Limb (tissue), 2 donors: ENCODE measurements around the gene DLST.
"Not testable (repeated sequence)": the region's sequence is repeated elsewhere in the genome, so short reads cannot be mapped to it uniquely, and the experiment has no call there.

Source experiments
- DNase-seq, 2 donors: peaks; one replicate each; pipeline ENCODE4 v3.0.0-alpha.2; 2016; ENCODE audit errors: extremely low spot score in 2 of 2

Gene DLST

GRCh38 chr14:74917178-74917543, 35.4 kb downstream of the DLST start:
- DNase-seq, result no peak

- peak in 1 of 2 donors; percentile 17 for DNase-seq
Observed at GRCh38 chr14:74917646-74918081, 35.9 kb downstream of the DLST start.

DNA sequence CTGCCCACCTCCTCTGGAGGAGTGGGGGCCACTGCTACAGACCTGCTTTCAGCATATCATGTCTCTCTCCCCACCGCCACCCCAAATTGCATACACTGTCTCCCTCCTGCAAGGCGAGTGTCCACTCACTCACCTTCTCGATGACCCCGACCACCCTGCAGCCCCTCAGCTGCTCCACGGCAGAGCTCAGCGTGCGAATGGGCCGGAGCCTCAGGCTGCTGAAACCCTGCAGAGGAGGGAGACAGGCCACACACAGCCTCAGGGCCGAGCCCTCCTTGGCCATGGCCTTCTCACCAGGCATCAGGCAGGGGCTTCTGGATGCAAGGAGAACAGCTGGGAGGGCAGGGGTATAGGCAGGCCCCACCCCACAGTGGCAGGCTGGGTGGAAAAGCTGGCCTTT, 36.7 kb downstream of the DLST start:
- no peak for DNase-seq

- no peak for DNase-seq
Observed at GRCh38 chr14:74919421-74920165, 37.9 kb downstream of the DLST start.

- DNase-seq, result no peak
Observed at GRCh38 chr14:74920281-74920680, 38.6 kb downstream of the DLST start.

- no peak for DNase-seq
Observed at GRCh38 chr14:74921053-74921620, 39.4 kb downstream of the DLST start.

GRCh38 chr14:74921987-74922751, 40.5 kb downstream of the DLST start:
- no peak for DNase-seq

DNA sequence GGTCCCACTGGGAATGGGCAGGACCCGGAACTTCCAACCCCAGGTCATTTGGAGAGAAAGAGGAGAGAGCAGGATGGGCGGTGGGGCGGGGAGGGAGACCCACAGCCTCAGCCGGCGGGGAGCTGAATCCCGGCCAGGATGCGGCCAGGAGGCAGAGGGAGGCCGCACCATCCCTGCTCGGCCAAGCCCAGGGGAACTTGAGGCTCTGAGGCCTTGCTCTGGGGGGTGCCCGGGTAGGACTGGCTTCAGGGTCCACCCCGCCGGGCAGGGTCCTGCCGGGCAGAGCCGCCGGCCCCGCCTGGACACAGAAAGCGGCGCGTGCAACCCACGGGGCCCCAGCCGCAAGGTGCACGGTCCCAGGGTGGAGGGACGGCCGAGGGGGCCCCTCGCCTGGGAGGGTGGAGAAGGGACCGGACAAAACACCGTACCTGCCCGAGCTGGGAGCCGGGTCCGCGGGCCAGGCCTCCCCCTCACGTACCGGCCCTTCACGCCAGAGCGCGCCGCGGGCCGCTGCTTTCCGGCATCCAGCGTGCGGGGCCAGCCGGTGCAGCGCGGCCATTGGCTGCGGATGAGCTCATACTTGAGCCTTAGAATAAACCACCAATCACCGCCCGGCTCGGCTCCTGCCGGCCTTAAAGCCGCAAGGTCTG, 41.2 kb downstream of the DLST start, which contains the start of gene RPS6KL1:
Gene RPS6KL1 (minus strand): TSS at position 509 of the 650 bp plus-strand sequence. CDS start 1,719 bp downstream, outside the sequence.
- DNase-seq, result peak; percentile 58 to 83

DNA sequence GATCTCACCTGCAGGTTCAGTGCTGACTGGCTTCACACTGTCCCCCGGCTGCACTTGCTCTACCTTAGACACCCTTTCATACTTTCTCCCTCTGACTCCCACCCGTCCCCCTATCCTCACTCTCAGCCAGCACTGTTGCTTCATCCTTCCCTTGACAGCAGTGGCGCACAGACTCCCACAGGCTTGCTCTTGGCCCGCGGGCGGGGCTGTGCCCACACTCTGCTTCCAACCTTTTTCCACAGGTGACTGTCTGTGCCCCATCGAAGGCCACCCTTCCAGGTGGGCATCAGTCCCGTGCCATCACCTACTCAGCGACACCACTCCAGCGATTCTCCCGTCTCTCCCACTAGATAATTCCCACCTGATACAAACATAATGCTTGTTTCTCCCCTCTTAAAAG, 42.3 kb downstream of the DLST start:
- no peak for DNase-seq

GRCh38 chr14:74927225-74927624, 45.5 kb downstream of the DLST start:
- no peak for DNase-seq

GRCh38 chr14:74929242-74929641, 47.5 kb downstream of the DLST start:
- DNase-seq, result peak in 1 of 2 donors; percentile 2

GRCh38 chr14:74931744-74932143, 50.0 kb downstream of the DLST start:
- DNase-seq, result peak in 1 of 2 donors; percentile 14

GRCh38 chr14:74932401-74932901, 50.7 kb downstream of the DLST start:
- peak; percentile 48 to 75 for DNase-seq

- not testable (repeated sequence) for DNase-seq
Observed at GRCh38 chr14:74932936-74933335, 51.2 kb downstream of the DLST start.

DNA sequence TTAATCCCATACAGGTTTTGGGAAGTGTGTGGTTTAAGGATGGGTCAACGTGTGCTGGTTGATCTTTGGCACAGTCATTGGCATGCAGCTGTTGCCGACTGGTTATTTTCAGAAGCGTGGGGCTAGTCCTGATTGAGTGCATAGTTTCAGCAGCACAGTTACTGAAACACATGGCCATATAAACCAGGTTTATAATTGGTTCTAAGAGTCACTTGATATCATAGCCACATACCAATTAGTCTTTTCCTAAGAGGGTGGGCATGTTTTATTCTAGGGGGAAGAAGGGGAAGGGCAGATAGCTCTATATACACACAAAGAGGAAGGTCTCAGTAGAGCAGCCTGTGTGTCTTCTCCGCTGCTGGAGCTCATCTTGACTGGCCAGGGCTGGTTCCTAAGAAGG, 52.3 kb downstream of the DLST start:
- peak in 1 of 2 donors; percentile 36 for DNase-seq

DNA sequence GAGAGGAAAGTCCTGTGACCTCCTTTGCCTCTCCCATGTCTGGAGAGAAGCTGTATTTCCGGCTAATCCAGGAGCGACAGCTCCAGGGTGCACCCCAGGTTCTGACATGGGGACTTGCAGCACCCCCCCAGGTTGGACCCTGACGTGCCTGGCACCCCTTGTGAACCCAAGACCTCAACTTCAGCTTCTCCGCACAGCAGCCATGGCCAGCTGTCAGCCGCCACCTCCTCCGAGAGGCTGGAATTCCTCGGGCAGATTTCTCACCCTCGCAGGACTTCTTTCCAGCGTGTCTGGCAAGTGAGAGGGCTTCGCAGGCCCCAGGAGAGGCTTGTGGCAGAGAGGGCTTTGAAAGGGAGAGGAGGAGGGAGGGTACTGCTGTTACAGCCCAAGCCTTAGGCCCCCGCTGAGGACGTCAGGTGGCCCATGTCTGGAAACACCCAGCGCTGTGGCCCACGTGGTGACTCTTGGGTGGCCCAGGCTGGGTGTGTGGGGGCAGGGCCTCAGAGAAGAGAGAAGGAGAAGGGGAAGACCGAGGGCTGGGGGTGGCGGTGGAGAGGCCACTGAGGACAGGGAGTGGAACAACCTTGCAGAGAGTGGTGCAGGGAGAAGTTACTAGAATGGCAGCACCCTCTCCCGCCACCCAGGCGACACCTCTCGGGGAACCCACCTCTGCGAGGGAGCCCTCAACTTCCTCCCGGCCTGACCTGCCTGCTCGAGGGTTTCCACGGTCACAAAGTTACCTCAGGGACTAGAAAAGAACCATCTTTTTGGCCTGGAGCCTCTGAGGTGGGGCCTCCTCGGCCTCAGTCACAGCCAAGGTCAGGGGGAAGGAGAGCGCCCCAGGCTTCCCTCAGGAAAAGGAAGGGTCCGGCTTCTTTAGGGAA, 53.0 kb downstream of the DLST start:
- DNase-seq, result peak in 1 of 2 donors; percentile 70

GRCh38 chr14:74935360-74935680, 53.6 kb downstream of the DLST start:
- peak in 1 of 2 donors; percentile 46 for DNase-seq

DNA sequence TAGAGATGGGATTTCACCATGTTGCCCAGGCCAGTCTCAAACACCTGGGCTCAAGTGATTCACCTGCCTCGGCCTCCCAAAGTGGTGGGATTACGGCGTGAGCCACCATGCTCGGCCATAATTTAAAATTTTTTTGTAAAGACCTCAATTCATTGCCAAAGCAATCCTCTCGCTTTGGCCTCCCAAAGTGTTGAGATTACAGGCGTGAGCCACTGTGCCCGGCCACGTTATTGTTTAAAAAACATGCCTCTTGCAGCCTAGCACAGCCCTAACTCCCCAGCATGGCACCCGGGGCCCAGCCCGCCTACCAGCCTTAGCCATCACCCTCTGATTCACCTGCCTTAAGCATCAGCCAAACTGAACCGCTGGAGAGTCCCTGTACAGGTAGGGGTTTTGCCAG, 54.4 kb downstream of the DLST start:
- DNase-seq, result peak in 1 of 2 donors; percentile 11

DNA sequence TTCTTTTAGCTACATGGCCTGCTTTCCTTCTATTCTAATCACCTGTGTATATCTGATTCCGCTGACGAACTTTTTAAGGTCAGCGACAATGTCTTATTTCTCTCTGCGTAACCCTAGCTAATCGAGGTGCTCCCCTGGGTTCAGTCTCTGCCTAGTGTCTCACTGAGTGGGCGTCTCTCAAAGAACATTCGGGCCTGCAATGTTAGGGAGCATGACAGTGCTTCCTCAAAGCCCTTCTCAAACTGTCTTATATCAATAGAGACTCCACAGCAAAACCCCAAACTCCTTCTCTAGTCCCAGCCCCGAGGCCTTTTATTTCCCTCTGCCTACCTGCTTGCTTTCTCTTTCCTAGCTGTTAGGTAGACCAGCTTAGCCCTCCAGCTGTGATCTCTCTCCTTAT, 55.0 kb downstream of the DLST start:
- DNase-seq, result peak in 1 of 2 donors; percentile 4

GRCh38 chr14:74937171-74937570, 55.5 kb downstream of the DLST start:
- DNase-seq, result no peak
